Stimulated activated CD4-positive, alpha-beta T cell treated with anti-CD3 and anti-CD28 coated beads, Interleukin-2, amount 100 ng/mL, for 4 hours (primary cell): ENCODE measurements around the gene MST1.

Experiments
- DNase-seq: peaks from one replicate; pipeline ENCODE4 v3.0.0-alpha.2; 2020; ENCODE audit warnings: low read depth

MST1 gene

GRCh38 chr3:49689046-49689907 is at the start of gene MST1, which contains the start of gene RNF123:
Gene MST1 (minus strand): TSS chr3:49689474. CDS start chr3:49688691, 783 bp downstream.
Gene RNF123 (plus strand): TSS chr3:49689557. CDS start chr3:49691166, 1,609 bp downstream.
- peak; percentile 83 for DNase-seq

GRCh38 chr3:49738067-49738713 is 48.9 kb upstream of the MST1 start:
- DNase-seq, result no peak

GRCh38 chr3:49734752-49735151 is 45.5 kb upstream of the MST1 start:
- no peak for DNase-seq

DNA sequence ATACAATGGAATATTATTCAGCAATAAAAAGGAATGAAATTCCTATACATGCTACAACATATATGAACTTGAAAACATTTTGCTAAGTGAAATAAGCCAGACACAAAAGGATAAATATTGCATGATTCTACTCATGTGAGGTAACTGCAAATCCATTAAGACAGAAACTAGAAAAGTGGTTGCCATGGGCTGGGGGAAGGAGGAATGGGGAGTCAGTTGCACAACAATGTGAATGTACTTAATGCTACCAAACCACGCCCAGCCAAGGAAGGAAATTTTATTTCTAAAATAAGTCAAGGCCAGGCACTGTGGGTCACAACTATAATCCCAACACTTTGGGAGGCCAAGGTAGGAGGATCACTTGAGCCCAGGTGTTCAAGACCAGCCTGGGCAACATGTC is 44.3 kb upstream of the MST1 start:
- no peak for DNase-seq

- DNase-seq, result no peak
These were observed 43.3 kb upstream of the MST1 start for GRCh38 chr3:49732597-49732996.

- DNase-seq, result no peak
These were observed 40.8 kb upstream of the MST1 start for GRCh38 chr3:49729966-49730609.

DNA sequence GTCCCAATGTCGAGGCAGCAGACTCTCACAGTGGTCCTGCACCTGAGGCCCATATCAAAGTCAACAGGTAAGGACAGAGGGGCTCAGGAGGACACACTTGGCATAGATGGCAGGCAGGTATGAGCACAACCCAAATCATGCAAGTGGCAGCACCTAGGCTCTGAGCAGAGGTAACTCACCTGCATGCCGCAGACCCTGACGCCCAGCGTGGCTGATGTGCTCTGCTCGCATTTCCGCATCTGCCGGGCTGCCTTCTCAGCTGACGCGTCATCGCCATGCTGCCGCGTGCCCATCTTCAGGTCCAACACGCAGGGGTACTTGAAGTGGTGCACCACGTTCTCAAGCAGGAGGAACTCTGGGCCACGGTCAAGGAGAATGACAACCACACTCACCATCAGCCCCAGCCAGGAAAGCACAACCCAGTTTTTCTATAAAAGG is 38.7 kb upstream of the MST1 start:
- DNase-seq, result no peak

GRCh38 chr3:49727154-49727923 is 38.1 kb upstream of the MST1 start:
- DNase-seq, result no peak

DNA sequence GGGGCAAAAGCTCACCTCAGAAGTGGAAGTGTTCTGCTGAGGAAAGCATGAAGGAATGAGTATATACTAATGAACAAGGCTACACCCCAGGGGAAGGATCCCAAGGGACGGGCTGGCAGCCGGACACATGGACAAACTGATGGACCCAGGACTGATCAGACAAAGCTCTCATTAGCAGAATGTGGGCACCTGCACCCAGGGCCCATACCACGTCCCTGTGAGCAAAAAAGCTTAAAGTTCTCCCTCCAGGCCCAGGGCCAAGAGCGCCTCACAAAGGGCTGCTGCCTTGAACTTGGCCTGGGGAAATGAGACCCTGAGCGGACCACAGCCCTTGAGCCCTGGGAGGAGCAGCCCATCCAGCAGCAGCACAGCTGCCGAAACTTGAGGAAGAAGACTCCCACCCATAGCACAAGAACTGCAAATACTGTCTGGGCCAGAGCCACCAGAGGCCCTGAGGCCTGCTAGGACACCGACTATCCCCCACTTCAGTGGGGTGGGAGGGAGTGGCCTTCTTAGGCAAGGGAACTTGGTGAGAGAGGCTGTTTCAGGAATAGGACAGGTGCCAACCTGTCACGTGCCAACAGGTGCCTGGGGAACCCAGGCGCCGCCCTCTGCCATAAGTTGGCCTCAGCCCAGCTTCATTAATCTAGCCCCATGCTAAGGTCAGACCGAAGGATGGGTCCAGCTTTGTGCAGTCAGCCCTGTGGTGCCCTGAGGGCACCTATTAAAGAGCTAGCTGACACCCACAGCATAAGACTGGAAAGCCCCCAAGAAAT is 36.8 kb upstream of the MST1 start:
- no peak for DNase-seq

DNA sequence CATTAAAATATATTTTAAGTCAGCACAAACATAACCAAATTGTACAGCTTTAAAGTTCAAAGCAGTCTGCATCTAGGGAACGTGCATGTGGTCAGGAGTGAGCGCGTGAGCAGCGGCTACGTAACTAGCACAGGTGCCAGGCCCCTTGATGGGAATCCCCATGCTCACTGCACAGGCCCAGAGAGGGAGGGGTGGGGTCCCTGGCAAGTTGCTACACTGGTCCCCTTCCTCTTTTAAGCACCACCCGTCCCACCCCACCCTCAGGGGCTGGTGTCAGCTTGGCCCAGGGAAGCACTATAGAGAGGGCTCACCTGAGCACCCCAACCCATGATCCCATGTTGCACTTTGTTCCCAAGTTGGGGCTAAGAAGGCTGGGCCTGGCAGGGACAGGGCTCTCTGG is 35.3 kb upstream of the MST1 start:
- no peak for DNase-seq

DNA sequence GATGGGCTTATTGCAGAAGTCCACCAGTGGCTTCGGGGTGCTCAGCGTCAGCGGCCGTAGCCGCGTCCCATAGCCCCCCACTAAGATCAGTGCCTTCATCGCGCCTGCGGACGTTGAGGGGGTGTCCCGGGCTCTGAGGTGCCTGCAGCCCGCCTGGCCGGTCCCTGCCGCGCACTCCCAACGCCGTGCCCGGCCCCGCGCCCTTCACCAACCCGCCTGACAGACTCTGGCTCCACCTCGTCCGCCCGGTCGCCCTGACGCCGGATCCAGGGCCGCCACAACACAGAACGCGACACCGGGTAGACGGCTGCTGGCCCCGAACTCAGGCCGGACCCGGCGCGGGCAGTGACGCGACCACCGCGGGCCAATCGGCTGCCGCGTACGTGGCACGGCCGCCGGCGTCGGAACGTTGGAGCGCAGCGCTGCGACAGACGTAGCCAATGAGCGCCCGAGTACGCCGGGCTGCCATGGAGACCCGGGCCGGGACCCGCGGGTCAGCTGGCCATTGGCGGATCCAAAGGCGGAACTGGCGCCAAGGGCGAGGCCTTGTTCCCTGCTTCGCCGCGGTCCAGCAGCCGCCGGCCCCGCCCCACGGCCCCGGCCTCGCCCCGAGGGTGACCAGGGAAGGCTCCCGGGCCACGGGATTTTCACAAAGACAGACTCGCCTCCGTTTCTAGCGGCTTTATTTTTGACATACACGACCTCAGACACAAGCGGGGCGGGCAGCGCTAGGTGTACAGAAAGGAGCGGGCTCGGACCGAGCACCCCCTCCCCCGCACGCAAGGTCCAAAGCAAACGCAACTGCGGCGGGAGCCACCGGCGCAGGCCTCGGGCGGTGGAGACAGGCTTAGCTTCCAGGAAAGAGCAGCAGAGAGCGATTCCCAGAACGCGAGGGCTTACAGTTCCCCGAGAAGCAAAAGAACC is 34.6 kb upstream of the MST1 start, which contains the start of gene GMPPB:
Gene GMPPB, minus strand, starts transcription at position 324 of the 924 bp plus-strand sequence. Its CDS starts 225 bp downstream, at position 99.
- DNase-seq, result peak; percentile 86

GRCh38 chr3:49723296-49723627 is 34.0 kb upstream of the MST1 start:
- peak; percentile 31 for DNase-seq

GRCh38 chr3:49722896-49723295 is 33.6 kb upstream of the MST1 start:
- DNase-seq, result no peak

DNA sequence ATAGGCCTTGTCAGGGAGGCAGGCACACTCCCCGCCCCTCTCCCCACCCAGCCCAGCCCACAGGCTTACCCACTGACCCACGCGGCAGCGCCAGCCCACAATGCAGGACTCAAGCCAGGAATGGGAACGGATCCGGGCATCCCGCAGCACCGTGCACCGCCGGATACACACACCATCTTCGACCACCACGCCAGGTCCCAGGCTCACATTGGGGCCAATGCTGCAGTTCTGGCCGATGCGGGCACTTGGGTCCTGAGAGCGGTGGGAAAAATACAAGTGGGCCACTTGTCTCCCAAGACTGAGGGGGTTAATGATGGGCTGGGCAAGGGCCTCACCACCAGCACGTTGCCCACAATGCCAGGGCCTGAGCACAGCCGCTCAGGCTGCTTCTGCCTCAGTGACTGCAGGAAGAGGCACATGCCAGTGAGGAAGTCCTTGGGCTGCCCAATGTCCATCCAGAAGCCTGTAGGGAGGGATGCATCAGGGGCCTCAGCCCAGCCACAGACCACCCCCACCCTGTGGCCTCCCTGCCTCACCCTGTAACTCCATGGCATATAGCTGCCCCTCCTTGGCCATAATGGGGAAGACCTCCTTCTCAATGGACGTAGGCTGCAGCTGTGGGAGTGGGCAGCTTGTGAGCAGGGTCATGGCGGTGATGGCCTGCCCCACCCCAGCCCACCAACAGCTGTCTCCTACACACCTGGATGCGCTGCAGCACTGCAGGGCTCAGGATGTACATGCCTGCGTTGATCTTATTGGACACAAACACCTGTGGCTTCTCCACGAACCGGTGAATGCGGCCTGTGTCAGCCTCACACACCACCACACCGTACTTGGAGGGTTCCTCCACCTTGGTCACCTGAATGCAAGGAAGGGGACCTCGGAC is 32.9 kb upstream of the MST1 start:
- DNase-seq, result no peak

DNA sequence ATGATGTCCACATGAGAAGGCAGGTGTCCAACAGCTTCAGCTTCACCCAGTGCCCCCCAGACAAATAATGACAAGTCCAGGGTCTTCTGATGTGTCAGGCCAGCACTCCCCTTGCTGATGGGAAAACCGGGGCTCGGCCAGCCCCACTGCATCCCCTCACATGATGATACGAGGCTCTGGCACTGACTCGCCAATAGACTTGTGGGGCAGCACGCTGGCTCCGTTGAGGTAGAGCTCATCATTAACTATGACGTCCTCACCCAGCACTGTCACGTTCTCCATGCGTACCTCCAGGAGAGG is 32.3 kb upstream of the MST1 start:
- no peak for DNase-seq

DNA sequence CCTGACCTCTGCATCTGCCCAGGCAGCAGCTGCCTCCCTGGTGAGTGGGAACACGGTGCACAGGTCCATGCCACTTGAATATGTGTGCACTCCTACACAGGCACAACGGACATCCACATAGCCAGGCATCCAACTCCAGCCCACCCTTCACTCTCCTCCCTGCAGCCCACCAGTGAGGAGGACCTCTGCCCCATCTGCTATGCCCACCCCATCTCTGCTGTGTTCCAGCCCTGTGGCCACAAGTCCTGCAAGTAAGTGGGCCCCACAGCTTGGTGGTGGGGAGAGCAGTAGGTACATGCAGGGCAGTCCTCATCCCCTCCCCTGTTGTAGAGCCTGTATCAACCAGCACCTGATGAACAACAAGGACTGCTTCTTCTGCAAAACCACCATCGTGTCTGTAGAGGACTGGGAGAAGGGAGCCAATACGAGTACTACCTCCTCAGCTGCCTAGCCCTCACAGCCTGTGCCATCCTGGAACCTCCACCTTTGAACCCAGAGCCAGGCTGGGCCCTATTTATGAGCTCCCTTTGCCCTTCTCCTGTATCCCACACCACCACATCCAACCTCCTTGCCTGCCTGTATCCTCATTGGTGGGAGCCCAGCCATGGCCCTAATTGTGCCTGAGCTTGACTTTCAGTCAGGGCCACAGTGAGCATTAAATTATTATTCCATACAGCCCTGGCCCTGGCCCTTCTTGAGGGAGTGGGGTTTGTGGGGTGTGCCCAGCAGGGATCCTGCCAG is 31.8 kb upstream of the MST1 start:
- no peak for DNase-seq

DNA sequence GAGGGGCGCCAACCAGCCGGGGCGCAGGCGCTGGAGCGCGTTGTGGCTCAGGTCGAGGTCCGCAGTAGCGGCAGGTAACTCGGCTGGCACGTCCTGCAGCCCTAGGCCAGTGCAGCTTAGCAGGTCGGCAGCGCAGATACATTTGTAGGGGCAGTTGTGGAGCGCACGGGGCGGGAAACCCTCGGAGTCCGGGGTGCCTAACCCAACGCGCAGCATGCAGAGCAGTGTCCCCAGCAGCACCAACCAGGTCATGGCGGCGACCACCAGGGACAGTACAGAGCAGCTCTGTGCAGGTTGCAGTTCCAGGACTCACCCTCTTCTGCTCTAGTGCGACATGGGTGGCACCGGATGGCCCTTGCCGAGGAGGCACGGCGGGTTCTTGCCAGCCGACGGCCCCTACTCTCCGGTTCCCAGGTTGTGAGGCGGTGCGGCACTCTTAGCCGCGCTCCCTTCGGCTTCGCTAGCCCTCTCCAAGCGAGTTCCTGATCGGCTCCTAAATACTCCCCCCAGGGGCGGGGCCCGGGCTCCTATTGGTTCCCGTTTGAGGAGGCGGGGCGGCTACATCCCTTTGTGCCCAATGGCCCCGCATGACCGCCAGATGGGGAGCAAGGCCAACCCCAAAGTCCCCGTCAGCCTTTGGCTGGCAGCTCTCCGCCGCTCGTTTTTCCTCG is 30.1 kb upstream of the MST1 start, which contains the start of gene AMIGO3:
Gene AMIGO3, minus strand, starts transcription at position 471 of the 671 bp plus-strand sequence. Its CDS starts 219 bp downstream, at position 252.
- DNase-seq, result peak; percentile 79

GRCh38 chr3:49718858-49719213 is 29.6 kb upstream of the MST1 start:
- no peak for DNase-seq
